ENCODE results near the gene LRP1B.

DNA sequence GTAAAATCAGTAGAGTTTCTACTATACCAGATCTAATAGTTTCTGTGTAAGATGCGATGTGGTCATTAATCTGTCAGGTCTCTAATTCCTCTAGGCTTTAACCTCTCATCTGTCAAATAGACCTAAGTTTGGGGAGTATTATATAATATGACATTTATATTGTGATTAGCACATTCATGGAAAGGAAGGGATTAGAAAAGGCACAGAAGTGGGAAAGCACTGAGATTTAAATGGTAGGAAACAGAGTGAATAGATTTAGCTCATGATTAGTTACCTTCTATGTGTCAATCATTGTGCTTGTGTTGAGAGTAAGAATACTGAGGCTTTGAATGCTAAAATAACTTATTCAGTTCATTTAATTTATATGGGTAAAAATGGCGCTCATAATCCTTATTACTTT lies 118.0 kb downstream of the LRP1B start:
- no peak for TF ChIP-seq EP300 (IDR thresholded peaks at IDR 0.05)
- TF ChIP-seq, protein P1, sequence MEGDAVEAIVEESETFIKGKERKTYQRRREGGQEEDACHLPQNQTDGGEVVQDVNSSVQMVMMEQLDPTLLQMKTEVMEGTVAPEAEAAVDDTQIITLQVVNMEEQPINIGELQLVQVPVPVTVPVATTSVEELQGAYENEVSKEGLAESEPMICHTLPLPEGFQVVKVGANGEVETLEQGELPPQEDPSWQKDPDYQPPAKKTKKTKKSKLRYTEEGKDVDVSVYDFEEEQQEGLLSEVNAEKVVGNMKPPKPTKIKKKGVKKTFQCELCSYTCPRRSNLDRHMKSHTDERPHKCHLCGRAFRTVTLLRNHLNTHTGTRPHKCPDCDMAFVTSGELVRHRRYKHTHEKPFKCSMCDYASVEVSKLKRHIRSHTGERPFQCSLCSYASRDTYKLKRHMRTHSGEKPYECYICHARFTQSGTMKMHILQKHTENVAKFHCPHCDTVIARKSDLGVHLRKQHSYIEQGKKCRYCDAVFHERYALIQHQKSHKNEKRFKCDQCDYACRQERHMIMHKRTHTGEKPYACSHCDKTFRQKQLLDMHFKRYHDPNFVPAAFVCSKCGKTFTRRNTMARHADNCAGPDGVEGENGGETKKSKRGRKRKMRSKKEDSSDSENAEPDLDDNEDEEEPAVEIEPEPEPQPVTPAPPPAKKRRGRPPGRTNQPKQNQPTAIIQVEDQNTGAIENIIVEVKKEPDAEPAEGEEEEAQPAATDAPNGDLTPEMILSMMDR (IDR thresholded peaks at IDR 0.05) = no peak
- no peak for TF ChIP-seq POLR2AphosphoS5 (IDR thresholded peaks at IDR 0.05)

All from esophagus muscularis mucosa (tissue), 4 donors.